RWPE1 (cell line): ENCODE data around the gene NUP210.

Experiments
- CTCF ChIA-PET: fragments of 350-600 bp; sonication (Branson Sonifier 250); formaldehyde crosslinking; extraction: SDS; loops from one replicate; lab custom pipeline; 2021; lab: Yijun Ruan, JAX
- POLR2A ChIA-PET: fragments of 400-600 bp; formaldehyde crosslinking; extraction: SDS; loops from one replicate; lab custom pipeline; 2020; ENCODE audit warnings: antibody characterized with exemption; ENCODE audit not compliant: low non-redundant PET; lab: Yijun Ruan, JAX
- DNase-seq: peaks from one replicate; pipeline ENCODE4 v3.0.0; 2012; ENCODE audit warnings: low spot score
- H3K27ac ChIP-seq: fragments of 450-650 bp; 2 replicates; pipeline ENCODE4 v1.5.1; 2017
- TF ChIP-seq, protein P1 (sequence below): fragments of 450-650 bp; conservative IDR thresholded peaks from 2 replicates; pipeline ENCODE4 v1.5.1; 2017; ENCODE audit warnings: low read depth, mild to moderate bottlenecking

Gene NUP210

DNA sequence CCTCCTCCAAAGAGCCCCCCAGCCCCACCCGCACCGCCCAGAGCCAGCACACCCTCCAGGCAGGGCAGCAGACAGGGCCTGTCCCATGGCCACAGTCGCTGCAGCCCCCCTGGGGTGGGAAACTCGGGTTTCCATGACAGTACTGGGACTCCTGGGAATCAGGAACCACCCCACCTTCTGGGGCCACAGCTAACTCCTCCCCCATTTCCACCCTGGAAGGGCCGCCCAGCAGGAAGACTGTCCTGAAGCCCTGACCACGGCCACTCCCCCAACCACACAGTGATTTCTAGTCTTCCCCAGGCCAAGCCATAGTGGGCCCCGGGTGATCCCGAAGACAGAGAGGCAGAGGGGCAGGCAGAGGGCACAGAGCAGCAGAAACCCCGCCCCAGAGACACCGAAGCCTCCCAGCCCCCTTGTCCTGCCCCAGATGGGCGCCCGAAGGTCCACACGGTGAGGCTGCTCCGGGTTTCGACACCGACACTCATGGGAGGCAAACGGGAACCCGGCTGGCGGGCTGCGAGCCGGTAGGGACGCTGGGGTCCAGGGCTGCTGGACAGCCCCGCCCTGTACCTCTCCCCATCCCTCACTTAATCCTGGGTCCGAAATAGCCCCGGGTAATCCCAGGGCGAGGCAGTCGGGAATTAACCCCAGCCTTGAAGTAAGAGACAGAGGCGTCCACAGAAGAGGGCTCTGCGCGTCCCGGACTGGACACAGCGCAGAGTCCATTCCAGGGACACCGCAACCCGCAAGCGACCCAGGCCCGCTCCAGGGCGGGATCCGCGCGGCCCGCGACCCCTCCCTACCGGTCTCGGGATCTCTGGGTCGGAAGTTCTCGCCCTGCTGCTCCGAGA lies 138.4 kb downstream of the NUP210 start:
- H3K27ac ChIP-seq, result no peak overlapping the region
- CTCF ChIA-PET, result interaction anchor here (1.1 to 1.2 kb wide), 2 partner anchors 172 to 192 kb away, joined by 4 read pairs; no protein-coding TSS in a partner anchor
- TF ChIP-seq, protein P1, sequence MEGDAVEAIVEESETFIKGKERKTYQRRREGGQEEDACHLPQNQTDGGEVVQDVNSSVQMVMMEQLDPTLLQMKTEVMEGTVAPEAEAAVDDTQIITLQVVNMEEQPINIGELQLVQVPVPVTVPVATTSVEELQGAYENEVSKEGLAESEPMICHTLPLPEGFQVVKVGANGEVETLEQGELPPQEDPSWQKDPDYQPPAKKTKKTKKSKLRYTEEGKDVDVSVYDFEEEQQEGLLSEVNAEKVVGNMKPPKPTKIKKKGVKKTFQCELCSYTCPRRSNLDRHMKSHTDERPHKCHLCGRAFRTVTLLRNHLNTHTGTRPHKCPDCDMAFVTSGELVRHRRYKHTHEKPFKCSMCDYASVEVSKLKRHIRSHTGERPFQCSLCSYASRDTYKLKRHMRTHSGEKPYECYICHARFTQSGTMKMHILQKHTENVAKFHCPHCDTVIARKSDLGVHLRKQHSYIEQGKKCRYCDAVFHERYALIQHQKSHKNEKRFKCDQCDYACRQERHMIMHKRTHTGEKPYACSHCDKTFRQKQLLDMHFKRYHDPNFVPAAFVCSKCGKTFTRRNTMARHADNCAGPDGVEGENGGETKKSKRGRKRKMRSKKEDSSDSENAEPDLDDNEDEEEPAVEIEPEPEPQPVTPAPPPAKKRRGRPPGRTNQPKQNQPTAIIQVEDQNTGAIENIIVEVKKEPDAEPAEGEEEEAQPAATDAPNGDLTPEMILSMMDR, result no peak
- no peak for DNase-seq
- POLR2A ChIA-PET, result no interaction called here

DNA sequence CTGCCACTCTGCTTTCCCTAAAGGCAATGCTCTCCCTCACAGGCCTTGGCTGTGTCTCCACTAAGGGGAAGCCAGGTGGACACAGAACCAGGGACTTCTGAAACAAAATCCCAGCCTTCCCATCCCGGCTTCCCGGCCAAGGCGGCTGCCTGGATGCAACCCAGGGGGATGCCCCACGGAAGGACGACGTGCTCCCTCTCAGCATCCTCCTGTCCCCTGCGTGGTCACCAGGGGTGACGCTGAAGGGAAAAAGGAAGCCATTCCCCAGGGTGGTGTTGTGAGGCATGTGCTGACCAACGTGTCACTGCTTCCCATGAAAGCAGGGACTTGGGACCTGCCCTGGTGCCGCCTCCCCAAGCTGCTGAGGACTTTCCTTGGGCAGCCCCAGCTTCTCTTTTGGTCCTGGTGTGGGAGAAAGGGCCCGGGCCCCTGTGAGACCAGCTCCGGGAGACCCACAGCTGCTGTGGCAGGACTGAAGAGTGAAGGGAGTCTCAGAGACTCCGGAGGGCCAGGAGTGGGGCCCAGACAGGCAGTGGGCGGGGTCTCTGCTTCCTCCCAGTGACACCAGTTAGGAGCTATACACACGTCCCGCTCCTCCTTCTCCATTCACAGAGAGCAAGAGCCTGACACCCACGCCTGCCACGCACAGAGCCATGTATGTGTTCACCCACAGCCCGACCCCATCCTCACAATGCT lies 139.2 kb downstream of the NUP210 start:
- CTCF ChIA-PET, result no interaction called here

DNA sequence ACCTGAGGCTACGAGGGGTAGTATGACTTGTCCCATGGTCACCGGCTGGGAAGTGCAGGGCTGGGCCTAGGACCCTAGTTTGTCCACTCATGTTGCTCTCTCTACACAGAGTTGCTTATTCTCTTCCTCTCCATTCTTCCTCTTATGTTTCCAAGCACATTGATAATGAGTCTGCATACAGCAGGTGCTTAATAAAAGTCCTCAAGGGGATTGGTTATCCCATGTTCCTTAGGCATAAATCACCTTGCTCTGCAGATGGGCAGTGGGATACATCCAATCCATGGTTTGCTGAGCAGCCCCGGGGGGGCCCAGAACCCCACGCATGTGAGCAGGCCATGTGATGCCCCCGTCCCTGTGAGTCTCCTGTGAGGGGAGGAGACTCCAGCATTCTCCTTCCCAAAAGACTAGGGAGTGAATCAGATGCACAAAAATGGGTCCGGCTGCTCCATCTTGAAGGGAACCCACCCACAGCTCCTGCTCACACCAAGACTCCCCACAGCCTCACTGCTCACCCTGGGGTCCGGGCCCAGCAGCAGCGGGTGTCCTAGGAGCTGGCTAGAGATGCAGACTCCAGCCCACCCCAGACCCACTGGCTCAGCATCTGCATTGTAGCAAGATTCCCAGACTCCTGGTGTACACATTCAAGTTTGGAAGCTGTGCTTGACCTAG lies 139.9 kb downstream of the NUP210 start:
- POLR2A ChIA-PET, result no interaction called here
- CTCF ChIA-PET, result no interaction called here
- TF ChIP-seq, protein P1, result no peak
- H3K27ac ChIP-seq, result no peak overlapping the region
- DNase-seq, result no peak

More for the DNA sequence above, 139.2 kb downstream of the NUP210 start:
- H3K27ac ChIP-seq, result no peak overlapping the region
- DNase-seq, result no peak
- POLR2A ChIA-PET, result no interaction called here
- TF ChIP-seq, protein P1, result no peak

DNA sequence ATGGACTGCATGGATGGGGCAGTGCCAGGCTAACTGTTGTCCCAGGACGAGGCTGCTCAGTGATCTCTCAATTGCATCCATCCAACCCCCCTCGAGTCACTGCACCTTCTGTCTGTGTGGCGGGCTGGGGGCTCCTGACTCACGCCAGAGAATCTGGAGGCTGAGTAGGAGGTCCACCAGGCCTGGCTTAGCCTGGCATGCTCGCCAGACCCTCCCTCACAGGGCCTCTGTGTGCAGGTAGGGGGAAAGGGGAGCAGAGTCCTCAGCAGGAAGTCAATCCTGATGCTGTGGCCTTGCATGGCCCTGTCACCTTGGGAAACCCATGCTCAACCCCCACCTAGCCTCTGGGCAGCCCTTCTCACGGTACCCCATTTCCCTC lies 140.6 kb downstream of the NUP210 start:
- no peak for DNase-seq
- POLR2A ChIA-PET, result no interaction called here
- CTCF ChIA-PET, result no interaction called here
- TF ChIP-seq, protein P1, result no peak
- no peak overlapping the region for H3K27ac ChIP-seq

DNA sequence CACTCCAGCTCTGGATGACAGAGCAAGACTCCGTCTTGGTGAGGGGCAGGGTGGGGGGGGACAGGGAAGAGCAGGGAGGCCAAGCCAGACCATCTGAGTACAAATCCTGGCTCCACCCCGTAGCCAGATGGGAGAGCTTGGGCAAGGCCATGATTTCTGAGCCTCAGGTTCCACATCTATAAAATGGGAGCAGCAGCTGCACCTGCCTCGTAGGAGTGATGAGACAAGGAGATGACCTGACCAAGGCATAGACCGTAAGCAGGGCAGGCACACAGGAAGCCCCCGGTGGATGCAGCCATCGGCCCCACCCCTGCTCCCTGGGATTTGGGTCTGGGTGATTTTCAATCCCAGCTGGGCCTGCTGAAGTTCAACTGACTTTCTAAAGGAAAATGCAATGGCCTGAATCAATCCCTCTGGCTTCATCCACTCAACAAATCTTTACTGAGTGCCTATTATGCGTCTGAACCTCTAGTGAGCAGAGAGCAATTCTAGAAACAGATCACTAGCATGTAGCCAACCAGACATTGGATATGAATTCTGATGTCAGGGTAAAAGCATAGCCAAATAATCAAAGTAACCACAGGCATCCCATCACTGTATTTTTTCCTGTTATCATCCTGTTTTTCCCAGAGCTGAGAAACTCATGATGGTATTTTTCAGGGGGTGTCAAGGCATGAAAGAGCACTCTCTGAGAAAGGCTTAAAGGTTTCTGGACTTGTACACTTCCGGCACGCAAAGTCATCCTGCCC lies 141.2 kb downstream of the NUP210 start:
- TF ChIP-seq, protein P1, result no peak
- no peak overlapping the region for H3K27ac ChIP-seq
- DNase-seq, result no peak
- ChIA-PET POLR2A (no interaction called here), CTCF (interaction anchor here (0.6 kb wide), 1 partner anchor 283 kb away, joined by 3 read pairs; no protein-coding TSS in a partner anchor)
